Measurements from ENCODE around the gene SCGB1A1.
"Not testable (repeated sequence)": the region's sequence is repeated elsewhere in the genome, so short reads cannot be mapped to it uniquely, and the experiment has no call there.

The SCGB1A1 gene

GRCh38 chr11:62418733-62419132 lies at the start of gene SCGB1A1:
Gene SCGB1A1 (plus strand): TSS chr11:62419033. CDS start chr11:62419096, 63 bp downstream.
- no peak for DNase-seq

GRCh38 chr11:62370743-62371440 lies 47.9 kb upstream of the SCGB1A1 start:
- DNase-seq = no peak

GRCh38 chr11:62372871-62373270 lies 46.0 kb upstream of the SCGB1A1 start:
- DNase-seq = no peak

GRCh38 chr11:62373464-62374119 lies 45.2 kb upstream of the SCGB1A1 start:
- DNase-seq = no peak

- no peak for DNase-seq
Observed at GRCh38 chr11:62374801-62375200, 44.0 kb upstream of the SCGB1A1 start.

- DNase-seq = peak; percentile 22
Observed at GRCh38 chr11:62378459-62379063, 40.3 kb upstream of the SCGB1A1 start.

GRCh38 chr11:62379586-62379985 lies 39.2 kb upstream of the SCGB1A1 start:
- not testable (repeated sequence) for DNase-seq

- DNase-seq = peak; percentile 71
Observed at GRCh38 chr11:62380821-62381245, 38.0 kb upstream of the SCGB1A1 start.

GRCh38 chr11:62383822-62384221 lies 35.0 kb upstream of the SCGB1A1 start:
- no peak for DNase-seq

GRCh38 chr11:62386083-62386482 lies 32.8 kb upstream of the SCGB1A1 start:
- DNase-seq = not testable (repeated sequence)

GRCh38 chr11:62387381-62387780 lies 31.5 kb upstream of the SCGB1A1 start:
- DNase-seq = no peak

- DNase-seq = no peak
Observed at GRCh38 chr11:62388999-62389398, 29.8 kb upstream of the SCGB1A1 start.

GRCh38 chr11:62390237-62390636 lies 28.6 kb upstream of the SCGB1A1 start:
- DNase-seq = no peak

GRCh38 chr11:62390722-62391121 lies 28.1 kb upstream of the SCGB1A1 start:
- DNase-seq = no peak

GRCh38 chr11:62391642-62392425 lies 27.0 kb upstream of the SCGB1A1 start:
- no peak for DNase-seq

GRCh38 chr11:62392506-62392905 lies 26.3 kb upstream of the SCGB1A1 start:
- DNase-seq = no peak

GRCh38 chr11:62393061-62393611 lies 25.7 kb upstream of the SCGB1A1 start:
- peak; percentile 5 for DNase-seq

- no peak for DNase-seq
Observed at GRCh38 chr11:62393735-62394134, 25.1 kb upstream of the SCGB1A1 start.

- DNase-seq = peak; percentile 66
Observed at GRCh38 chr11:62394825-62395538, 23.9 kb upstream of the SCGB1A1 start.

GRCh38 chr11:62395885-62396551 lies 22.8 kb upstream of the SCGB1A1 start:
- DNase-seq = no peak
